ENCODE results near the gene R3HDM2.
"Not testable (repeated sequence)": the region's sequence is repeated elsewhere in the genome, so short reads cannot be mapped to it uniquely, and the experiment has no call there.

Gene R3HDM2

GRCh38 chr12:57433370-57433769, 2.5 kb upstream of the R3HDM2 start:
- in situ Hi-C loops (cut with MboI; ENCODE audit: low sequenced_read_pairs) = no loop called here

GRCh38 chr12:57431654-57432188, 878 bp upstream of the R3HDM2 start:
- in situ Hi-C loops (cut with MboI; ENCODE audit: low sequenced_read_pairs) = no loop called here

- in situ Hi-C loops (cut with MboI; ENCODE audit: low sequenced_read_pairs) = no loop called here
Observed at GRCh38 chr12:57430112-57430930, 522 bp downstream of the R3HDM2 start.

GRCh38 chr12:57429473-57430111, 1.3 kb downstream of the R3HDM2 start:
- in situ Hi-C loops (cut with MboI; ENCODE audit: low sequenced_read_pairs) = no loop called here

- in situ Hi-C loops (cut with MboI; ENCODE audit: low sequenced_read_pairs) = no loop called here
Observed at GRCh38 chr12:57428965-57429364, 1.9 kb downstream of the R3HDM2 start.

- in situ Hi-C loops (cut with MboI; ENCODE audit: low sequenced_read_pairs) = not testable (repeated sequence)
Observed at GRCh38 chr12:57426948-57427347, 3.9 kb downstream of the R3HDM2 start.

GRCh38 chr12:57420482-57420881, 10.4 kb downstream of the R3HDM2 start:
- in situ Hi-C loops (cut with MboI; ENCODE audit: low sequenced_read_pairs) = no loop called here

GRCh38 chr12:57419495-57419894, 11.3 kb downstream of the R3HDM2 start:
- in situ Hi-C loops (cut with MboI; ENCODE audit: low sequenced_read_pairs) = no loop called here

GRCh38 chr12:57418255-57418654, 12.6 kb downstream of the R3HDM2 start:
- in situ Hi-C loops (cut with MboI; ENCODE audit: low sequenced_read_pairs) = no loop called here

- in situ Hi-C loops (cut with MboI; ENCODE audit: low sequenced_read_pairs) = no loop called here
Observed at GRCh38 chr12:57416039-57416996, 14.5 kb downstream of the R3HDM2 start.

- in situ Hi-C loops (cut with MboI; ENCODE audit: low sequenced_read_pairs) = no loop called here
Observed at GRCh38 chr12:57415088-57415487, 15.8 kb downstream of the R3HDM2 start.

- in situ Hi-C loops (cut with MboI; ENCODE audit: low sequenced_read_pairs) = not testable (repeated sequence)
Observed at GRCh38 chr12:57414160-57414559, 16.7 kb downstream of the R3HDM2 start.

GRCh38 chr12:57410534-57410933, 20.3 kb downstream of the R3HDM2 start:
- in situ Hi-C loops (cut with MboI; ENCODE audit: low sequenced_read_pairs) = no loop called here

GRCh38 chr12:57404966-57405640, 25.7 kb downstream of the R3HDM2 start:
- in situ Hi-C loops (cut with MboI; ENCODE audit: low sequenced_read_pairs) = no loop called here

GRCh38 chr12:57402156-57402555, 28.7 kb downstream of the R3HDM2 start:
- in situ Hi-C loops (cut with MboI; ENCODE audit: low sequenced_read_pairs) = not testable (repeated sequence)

GRCh38 chr12:57401165-57401564, 29.7 kb downstream of the R3HDM2 start:
- in situ Hi-C loops (cut with MboI; ENCODE audit: low sequenced_read_pairs) = no loop called here

- in situ Hi-C loops (cut with MboI; ENCODE audit: low sequenced_read_pairs) = not testable (repeated sequence)
Observed at GRCh38 chr12:57399718-57400463, 31.0 kb downstream of the R3HDM2 start.

GRCh38 chr12:57397441-57397840, 33.4 kb downstream of the R3HDM2 start:
- in situ Hi-C loops (cut with MboI; ENCODE audit: low sequenced_read_pairs) = no loop called here

- in situ Hi-C loops (cut with MboI; ENCODE audit: low sequenced_read_pairs) = no loop called here
Observed at GRCh38 chr12:57395121-57395520, 35.7 kb downstream of the R3HDM2 start.

- in situ Hi-C loops (cut with MboI; ENCODE audit: low sequenced_read_pairs) = no loop called here
Observed at GRCh38 chr12:57390174-57390573, 40.7 kb downstream of the R3HDM2 start.

Data from HL-60/S4 treated with phorbol 12-myristate 13-acetate at 8.2 ng/mL for 4 days and 3 days (cell line).